ENCODE measurements around the gene CRIM1. TPM values are rescaled to one million over a fixed set of nuclear protein-coding genes. Genes with fewer than 3 reads are reported as not detected.

CRIM1 gene
- total RNA-seq, 1 donor from 2014 or later, result 103 TPM

DNA sequence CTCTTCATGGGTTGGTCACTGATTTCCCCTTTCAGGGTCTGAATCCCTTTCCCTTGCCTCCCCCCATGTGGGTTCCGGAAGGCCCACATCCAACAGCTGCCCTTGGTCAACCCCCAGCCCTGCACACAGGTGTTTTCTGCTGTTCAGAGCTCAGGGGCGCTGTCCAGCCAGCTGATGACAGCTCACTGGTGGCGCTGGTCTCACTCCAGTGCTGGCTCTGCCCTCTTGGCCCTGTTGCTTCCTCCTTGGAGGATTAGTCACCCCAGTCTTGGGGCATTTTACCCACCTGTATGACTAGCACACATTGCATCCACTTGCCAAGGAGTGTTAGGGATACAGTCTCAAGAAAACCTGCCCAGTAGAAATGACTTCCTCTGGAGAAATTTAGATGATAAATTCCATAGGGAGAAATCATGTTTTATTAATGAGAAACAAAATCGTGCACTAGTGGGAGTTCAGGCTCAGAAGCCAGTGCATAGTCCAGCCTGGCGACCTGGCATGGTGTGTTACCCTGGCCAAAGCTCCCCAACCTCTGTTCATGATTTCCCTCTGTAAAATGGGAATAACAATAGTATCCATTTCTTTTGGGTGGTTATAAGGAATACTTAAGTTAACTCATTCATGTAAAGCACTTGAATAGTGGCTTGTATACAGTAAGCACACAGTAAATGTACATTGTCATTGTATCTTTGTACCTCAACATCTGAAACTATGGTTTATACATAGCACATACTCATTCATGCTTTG is 21.6 kb downstream of the CRIM1 start:
- no peaks in the 10 kb centered on the region for H3K27me3 ChIP-seq (ENCODE audit: control insufficient read depth, insufficient read depth, low read length)
- peak; percentile 23 for TF ChIP-seq CTCF (IDR thresholded peaks at IDR 0.05; ENCODE audit: insufficient read depth, low read length, poor library complexity, severe bottlenecking)
- DNase-seq (ENCODE audit: low read depth), result peak; percentile 63
- H3K36me3 ChIP-seq (ENCODE audit: control insufficient read depth, insufficient read depth, low read length), result no peaks in the 10 kb centered on the region
- no peak overlapping the region for H3K4me3 ChIP-seq (ENCODE audit: low read depth, low read length)

DNA sequence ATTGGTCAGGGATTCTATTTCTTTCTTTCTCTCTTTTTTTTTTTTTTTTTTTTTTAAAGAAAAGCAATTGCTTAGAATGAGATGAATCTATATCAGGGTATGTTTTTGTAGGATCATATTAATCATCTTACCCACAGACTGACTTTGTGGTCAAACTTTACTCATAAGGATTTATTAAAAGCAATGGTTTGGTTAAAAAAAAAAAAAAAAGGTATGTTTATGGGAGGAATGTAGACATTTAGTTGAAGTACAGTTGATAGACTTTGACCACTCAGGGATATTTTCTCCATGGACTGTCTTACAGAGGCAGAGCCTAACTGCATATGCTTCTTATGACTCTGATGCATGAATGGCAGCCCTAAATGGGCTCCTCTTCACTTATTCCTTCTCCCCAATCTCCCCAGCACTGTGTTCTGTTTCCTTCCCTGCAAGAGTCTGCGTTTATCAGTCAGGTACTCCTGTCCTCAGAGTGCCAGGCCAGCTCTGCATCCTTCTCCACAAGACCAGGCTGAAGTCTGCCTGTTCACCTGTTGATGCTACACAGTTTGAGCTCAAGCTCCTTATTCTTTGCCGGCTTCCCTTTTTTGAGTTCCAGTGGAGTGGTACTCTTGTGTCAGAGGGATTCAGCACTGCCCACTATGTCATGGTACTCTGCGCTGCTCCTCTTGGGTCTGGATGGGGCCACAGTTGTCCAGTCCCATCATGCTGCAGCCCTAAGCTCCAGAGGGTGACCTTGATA is 24.3 kb downstream of the CRIM1 start:
- no peaks in the 10 kb centered on the region for H3K36me3 ChIP-seq (ENCODE audit: control insufficient read depth, insufficient read depth, low read length)
- DNase-seq (ENCODE audit: low read depth), result no peak
- H3K27me3 ChIP-seq (ENCODE audit: control insufficient read depth, insufficient read depth, low read length), result no peaks in the 10 kb centered on the region
- no peak for TF ChIP-seq CTCF (IDR thresholded peaks at IDR 0.05; ENCODE audit: insufficient read depth, low read length, poor library complexity, severe bottlenecking)
- H3K4me3 ChIP-seq (ENCODE audit: low read depth, low read length), result no peak overlapping the region

- Histone ChIP-seq H3K27me3 (ENCODE audit: control insufficient read depth, insufficient read depth, low read length) (no peaks in the 10 kb centered on the region), H3K36me3 (ENCODE audit: control insufficient read depth, insufficient read depth, low read length) (no peaks in the 10 kb centered on the region), H3K4me3 (ENCODE audit: low read depth, low read length) (no peak overlapping the region)
- no peak for TF ChIP-seq CTCF (IDR thresholded peaks at IDR 0.05; ENCODE audit: insufficient read depth, low read length, poor library complexity, severe bottlenecking)
- peak; percentile 71 for DNase-seq (ENCODE audit: low read depth)
Observed at GRCh38 chr2:36380624-36381481, 25.3 kb downstream of the CRIM1 start.

DNA sequence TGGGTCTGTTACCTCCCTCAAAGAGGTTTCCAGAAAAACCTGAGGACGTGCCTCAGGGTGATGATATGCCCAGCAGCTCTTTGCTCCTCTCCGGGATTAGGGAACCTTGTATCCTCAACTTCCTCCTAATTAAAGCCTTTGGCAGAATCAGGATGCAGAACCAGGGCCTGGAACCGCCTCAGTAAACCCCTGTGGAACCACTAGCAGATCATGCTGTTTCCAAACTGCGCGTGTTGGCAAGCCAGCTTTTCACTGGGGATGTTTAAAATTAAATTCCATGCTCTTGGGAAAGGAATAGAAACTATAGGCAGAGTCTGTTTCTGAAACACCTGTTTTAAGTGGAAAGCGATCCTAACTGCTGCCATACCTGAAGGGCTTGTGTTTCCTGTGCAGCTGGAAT is 26.4 kb downstream of the CRIM1 start:
- no peak for TF ChIP-seq CTCF (IDR thresholded peaks at IDR 0.05; ENCODE audit: insufficient read depth, low read length, poor library complexity, severe bottlenecking)
- DNase-seq (ENCODE audit: low read depth), result no peak
- no peaks in the 10 kb centered on the region for H3K27me3 ChIP-seq (ENCODE audit: control insufficient read depth, insufficient read depth, low read length)
- H3K4me3 ChIP-seq (ENCODE audit: low read depth, low read length), result no peak overlapping the region
- no peaks in the 10 kb centered on the region for H3K36me3 ChIP-seq (ENCODE audit: control insufficient read depth, insufficient read depth, low read length)

GRCh38 chr2:36382472-36382871 is 26.9 kb downstream of the CRIM1 start:
- Histone ChIP-seq H3K4me3 (ENCODE audit: low read depth, low read length) (no peak overlapping the region), H3K36me3 (ENCODE audit: control insufficient read depth, insufficient read depth, low read length) (no peaks in the 10 kb centered on the region), H3K27me3 (ENCODE audit: control insufficient read depth, insufficient read depth, low read length) (no peaks in the 10 kb centered on the region)
- no peak for TF ChIP-seq CTCF (IDR thresholded peaks at IDR 0.05; ENCODE audit: insufficient read depth, low read length, poor library complexity, severe bottlenecking)
- DNase-seq (ENCODE audit: low read depth), result no peak
